ENCODE measurements around the gene CDYL2.

The CDYL2 gene

DNA sequence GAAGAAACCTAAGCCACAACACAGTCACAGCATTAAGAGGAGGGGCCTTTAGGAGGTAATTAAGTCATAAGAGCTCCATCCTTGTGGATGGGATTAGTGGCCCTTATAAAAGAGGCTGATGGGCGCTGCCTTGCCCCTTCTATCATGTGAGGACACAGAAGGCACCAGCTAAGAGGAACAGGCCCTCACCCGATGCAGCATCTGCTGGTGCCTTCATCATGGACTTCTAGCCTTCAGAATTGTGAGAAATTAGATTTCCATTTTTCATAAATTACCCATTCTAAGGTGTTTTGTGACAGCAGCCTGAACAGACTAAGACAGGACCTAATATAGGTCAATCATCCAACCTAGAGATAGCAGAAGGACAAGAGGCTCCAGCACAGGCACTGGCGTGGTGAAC lies 120.8 kb downstream of the CDYL2 start:
- no peak for DNase-seq (ENCODE audit: extremely low spot score)
- ChIA-PET CTCF (interaction anchor here (1.0 kb wide), 1 partner anchor 17 kb away, joined by 3 read pairs; no protein-coding TSS in a partner anchor), POLR2A (no interaction called here)
- TF ChIP-seq, protein P1, sequence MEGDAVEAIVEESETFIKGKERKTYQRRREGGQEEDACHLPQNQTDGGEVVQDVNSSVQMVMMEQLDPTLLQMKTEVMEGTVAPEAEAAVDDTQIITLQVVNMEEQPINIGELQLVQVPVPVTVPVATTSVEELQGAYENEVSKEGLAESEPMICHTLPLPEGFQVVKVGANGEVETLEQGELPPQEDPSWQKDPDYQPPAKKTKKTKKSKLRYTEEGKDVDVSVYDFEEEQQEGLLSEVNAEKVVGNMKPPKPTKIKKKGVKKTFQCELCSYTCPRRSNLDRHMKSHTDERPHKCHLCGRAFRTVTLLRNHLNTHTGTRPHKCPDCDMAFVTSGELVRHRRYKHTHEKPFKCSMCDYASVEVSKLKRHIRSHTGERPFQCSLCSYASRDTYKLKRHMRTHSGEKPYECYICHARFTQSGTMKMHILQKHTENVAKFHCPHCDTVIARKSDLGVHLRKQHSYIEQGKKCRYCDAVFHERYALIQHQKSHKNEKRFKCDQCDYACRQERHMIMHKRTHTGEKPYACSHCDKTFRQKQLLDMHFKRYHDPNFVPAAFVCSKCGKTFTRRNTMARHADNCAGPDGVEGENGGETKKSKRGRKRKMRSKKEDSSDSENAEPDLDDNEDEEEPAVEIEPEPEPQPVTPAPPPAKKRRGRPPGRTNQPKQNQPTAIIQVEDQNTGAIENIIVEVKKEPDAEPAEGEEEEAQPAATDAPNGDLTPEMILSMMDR (IDR thresholded peaks at IDR 0.05; ENCODE audit: control extremely low read depth, extremely low read depth, low read depth, missing control alignments), result no peak

DNA sequence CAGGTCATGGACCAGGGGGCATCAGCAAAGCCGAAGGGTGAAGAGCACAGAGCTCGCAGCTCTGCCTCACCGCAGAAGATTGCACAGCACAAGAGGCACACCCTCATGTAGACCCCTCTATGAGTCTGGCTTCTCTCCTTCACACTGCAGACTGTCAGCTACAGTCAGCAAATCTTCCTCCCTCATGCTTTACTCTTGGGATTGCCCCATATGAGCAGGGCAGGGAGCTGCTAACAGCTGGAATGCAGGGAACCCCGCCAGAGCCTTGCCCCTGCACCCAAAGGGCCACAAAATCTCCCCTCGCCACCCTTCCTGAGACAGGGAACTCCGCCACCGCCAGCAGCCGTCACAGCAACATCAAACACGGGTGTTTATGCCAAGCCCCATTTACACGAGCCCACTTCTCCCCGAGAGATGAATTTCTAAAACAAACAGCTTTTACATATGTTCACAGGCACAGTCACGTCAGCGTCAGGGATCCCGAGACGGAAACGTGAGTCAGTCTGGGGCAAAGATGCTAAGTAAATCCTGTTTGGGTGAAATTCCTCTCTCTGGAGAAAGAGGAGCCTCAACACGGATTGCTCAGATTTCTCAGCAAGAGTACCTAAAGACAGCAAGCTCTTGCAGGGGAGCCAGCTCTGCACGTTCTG lies 121.9 kb downstream of the CDYL2 start:
- TF ChIP-seq, protein P1 (IDR thresholded peaks at IDR 0.05; ENCODE audit: control extremely low read depth, extremely low read depth, low read depth, missing control alignments), result no peak
- ChIA-PET POLR2A (no interaction called here), CTCF (interaction anchor here (1.3 kb wide), 1 partner anchor 10 kb away, joined by 3 read pairs; no protein-coding TSS in a partner anchor)
- DNase-seq (ENCODE audit: extremely low spot score), result no peak

DNA sequence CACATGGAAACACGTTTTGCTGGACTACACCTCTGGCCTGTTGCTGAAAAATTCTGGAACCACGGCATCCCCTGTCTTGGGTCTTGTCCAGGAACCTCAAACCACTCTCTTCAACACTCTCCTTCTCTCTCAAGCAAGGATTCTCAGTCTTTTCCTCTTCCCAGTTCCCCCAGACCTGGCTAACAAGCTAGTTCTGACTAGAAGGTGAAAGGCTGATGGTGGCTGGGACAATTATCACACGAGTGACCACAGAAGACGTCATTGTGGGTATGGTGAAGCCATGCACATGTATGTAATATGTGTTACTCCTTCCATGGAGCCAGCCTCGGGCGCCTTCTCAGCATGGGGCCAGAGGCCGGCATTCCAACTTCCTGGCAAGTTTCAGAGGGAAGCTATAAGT lies 123.0 kb downstream of the CDYL2 start:
- POLR2A ChIA-PET, result no interaction called here
- TF ChIP-seq, protein P1 (IDR thresholded peaks at IDR 0.05; ENCODE audit: control extremely low read depth, extremely low read depth, low read depth, missing control alignments), result no peak
- DNase-seq (ENCODE audit: extremely low spot score), result no peak
- CTCF ChIA-PET, result interaction anchor here (1.1 to 1.9 kb wide), 3 partner anchors 9 to 155 kb away, joined by 3 to 8 read pairs (median 3); no protein-coding TSS in a partner anchor

DNA sequence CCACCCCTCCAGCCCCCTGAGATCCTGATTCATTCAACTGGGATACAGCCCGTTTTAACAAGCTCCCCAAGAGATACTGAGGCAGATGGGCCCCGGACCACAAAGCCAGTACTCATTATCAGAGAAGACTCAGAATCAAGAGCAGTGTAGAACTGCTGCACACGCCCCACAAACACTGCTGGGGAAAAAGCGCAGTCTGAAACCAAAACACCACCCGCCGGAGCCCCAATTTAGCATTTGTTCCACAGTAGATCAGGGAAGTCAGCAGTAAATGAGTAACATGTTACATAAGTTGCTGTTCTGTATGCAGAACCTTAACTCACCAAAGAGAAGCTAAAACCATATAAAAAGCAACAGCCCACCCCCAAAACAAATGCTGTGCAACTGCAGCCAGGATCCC lies 123.6 kb downstream of the CDYL2 start:
- CTCF ChIA-PET, result interaction anchor here (1.1 to 2.1 kb wide), 4 partner anchors 8 to 154 kb away, joined by 3 to 8 read pairs (median 6); no protein-coding TSS in a partner anchor
- POLR2A ChIA-PET, result no interaction called here
- DNase-seq (ENCODE audit: extremely low spot score), result no peak
- TF ChIP-seq, protein P1 (IDR thresholded peaks at IDR 0.05; ENCODE audit: control extremely low read depth, extremely low read depth, low read depth, missing control alignments), result no peak

DNA sequence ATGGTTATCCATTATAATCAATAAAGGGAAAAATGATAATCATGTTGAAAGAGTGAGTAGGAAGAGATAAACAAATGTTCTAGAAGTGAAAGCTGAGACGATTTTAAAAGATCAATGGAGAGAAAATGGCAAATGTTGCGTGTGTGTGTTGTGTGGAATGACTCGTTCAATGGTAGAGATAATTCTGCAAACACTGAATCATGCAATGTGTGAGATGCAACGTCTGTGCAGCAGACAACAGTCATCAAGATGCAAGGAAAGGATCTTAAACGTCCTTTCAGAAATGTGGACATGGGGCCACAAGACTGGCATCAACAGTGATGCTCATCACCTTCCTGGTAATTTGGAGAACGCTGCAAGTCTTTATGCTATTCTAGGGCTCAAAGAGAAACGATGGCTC lies 124.4 kb downstream of the CDYL2 start:
- CTCF ChIA-PET, result interaction anchor here (1.9 to 2.1 kb wide), 2 partner anchors 9 to 21 kb away, joined by 5 to 6 read pairs; no protein-coding TSS in a partner anchor
- POLR2A ChIA-PET, result no interaction called here
- no peak for DNase-seq (ENCODE audit: extremely low spot score)
- TF ChIP-seq, protein P1 (IDR thresholded peaks at IDR 0.05; ENCODE audit: control extremely low read depth, extremely low read depth, low read depth, missing control alignments), result no peak

DNA sequence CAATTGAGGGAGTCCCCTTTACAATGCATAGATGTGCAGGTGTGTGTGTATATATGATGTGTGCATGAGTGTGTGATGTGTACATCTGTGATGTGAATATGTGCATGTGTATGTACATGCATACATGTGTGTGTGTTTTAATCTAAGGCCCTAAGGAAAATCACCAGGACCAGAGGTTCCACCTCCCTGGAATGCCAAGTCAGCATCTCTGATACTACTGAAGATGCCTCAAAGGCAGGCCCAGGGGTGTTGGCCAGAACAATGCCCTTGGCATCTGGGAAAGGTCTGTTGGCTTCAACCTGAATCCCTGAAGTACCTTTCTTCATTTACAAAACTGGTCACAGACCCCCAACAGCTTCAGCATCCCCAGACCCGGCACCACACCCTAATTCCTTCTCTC lies 129.5 kb downstream of the CDYL2 start:
- POLR2A ChIA-PET, result no interaction called here
- no peak for DNase-seq (ENCODE audit: extremely low spot score)
- TF ChIP-seq, protein P1 (IDR thresholded peaks at IDR 0.05; ENCODE audit: control extremely low read depth, extremely low read depth, low read depth, missing control alignments), result no peak
- CTCF ChIA-PET, result interaction anchor here (1.0 kb wide), 1 partner anchor 10 kb away, joined by 3 read pairs; no protein-coding TSS in a partner anchor
